Head of caudate nucleus (tissue), 42 donors: Measurements from ENCODE around the gene TPH1.
"Not testable (repeated sequence)": the region's sequence is repeated elsewhere in the genome, so short reads cannot be mapped to it uniquely, and the experiment has no call there.

Source experiments
- DNase-seq, 42 donors: peaks; one replicate each; pipeline versions ENCODE4 v3.0.0 to v3.0.0-alpha.2; 2020 to 2021; ENCODE audit warnings: mixed read lengths in 7 of 42
- intact Hi-C: fragments of 100-400 bp; cut with DNase I; formaldehyde crosslinking; loops from one replicate; pipeline ENCODE4 v1.15.0; 2022

The TPH1 gene

GRCh38 chr11:18036456-18036855 is 9.6 kb downstream of the TPH1 start:
- no peak for DNase-seq

GRCh38 chr11:18027475-18027874 is 18.6 kb downstream of the TPH1 start:
- intact Hi-C loops, result no loop called here
- DNase-seq, result no peak

More at GRCh38 chr11:18036456-18036855, 9.6 kb downstream of the TPH1 start:
- intact Hi-C loops, result no loop called here

GRCh38 chr11:18022419-18022818 is 23.6 kb downstream of the TPH1 start:
- no peak for DNase-seq
- intact Hi-C loops, result no loop called here

- intact Hi-C loops, result no loop called here
- no peak for DNase-seq
These were observed 26.4 kb downstream of the TPH1 start for GRCh38 chr11:18019650-18020049.

GRCh38 chr11:18016789-18017188 is 29.3 kb downstream of the TPH1 start:
- DNase-seq, result no peak
- intact Hi-C loops, result no loop called here

- intact Hi-C loops, result loop anchor here (5.0 kb wide), 1 partner anchor 92 kb away; the partner anchor contains the start of gene SAAL1
These were observed 31.2 kb downstream of the TPH1 start for GRCh38 chr11:18014876-18015275.

GRCh38 chr11:18013790-18014507 is 32.1 kb downstream of the TPH1 start:
- intact Hi-C loops, result loop anchor here (5.0 kb wide), 1 partner anchor 93 kb away; the partner anchor contains the start of gene SAAL1

More at GRCh38 chr11:18014876-18015275, 31.2 kb downstream of the TPH1 start:
- peak in 7 of 42 donors; percentile 18 to 52 (median 29) for DNase-seq

GRCh38 chr11:18012906-18013781 is 32.9 kb downstream of the TPH1 start, which contains the start of gene SERGEF:
Gene SERGEF, minus strand, starts transcription at chr11:18013047. Its CDS starts 37 bp downstream, at chr11:18013010.
- intact Hi-C loops, result loop anchor here (5.0 kb wide), 1 partner anchor 94 kb away; the partner anchor contains the start of gene SAAL1
- DNase-seq, result peak; percentile 35 to 94 (median 84)

More at GRCh38 chr11:18013790-18014507, 32.1 kb downstream of the TPH1 start:
- DNase-seq, result peak in 8 of 42 donors; percentile 3 to 48 (median 14)

- intact Hi-C loops, result loop anchor here (5.0 kb wide), 1 partner anchor 95 kb away; the partner anchor contains the start of gene SAAL1
- DNase-seq, result peak in 40 of 42 donors; percentile 10 to 64 (median 34)
These were observed 33.8 kb downstream of the TPH1 start for GRCh38 chr11:18012122-18012905.

GRCh38 chr11:18011633-18012032 is 34.4 kb downstream of the TPH1 start:
- DNase-seq, result peak in 25 of 42 donors; percentile 8 to 55 (median 29)
- intact Hi-C loops, result loop anchor here (5.0 kb wide), 1 partner anchor 96 kb away; the partner anchor contains the start of gene SAAL1

GRCh38 chr11:18010977-18011586 is 35.0 kb downstream of the TPH1 start:
- DNase-seq, result no peak
- intact Hi-C loops, result loop anchor here (5.0 kb wide), 1 partner anchor 96 kb away; the partner anchor contains the start of gene SAAL1

- intact Hi-C loops, result loop anchor here (5.0 kb wide), 1 partner anchor 97 kb away; the partner anchor contains the start of gene SAAL1
These were observed 35.9 kb downstream of the TPH1 start for GRCh38 chr11:18010121-18010670.

GRCh38 chr11:18005376-18006129 is 40.5 kb downstream of the TPH1 start:
- no peak for DNase-seq
- intact Hi-C loops, result no loop called here

More at GRCh38 chr11:18010121-18010670, 35.9 kb downstream of the TPH1 start:
- no peak for DNase-seq

- peak in 22 of 42 donors; percentile 15 to 88 (median 46) for DNase-seq
- intact Hi-C loops, result no loop called here
These were observed 44.9 kb downstream of the TPH1 start for GRCh38 chr11:18001191-18001590.

- DNase-seq, result no peak
- intact Hi-C loops, result no loop called here
These were observed 45.3 kb downstream of the TPH1 start for GRCh38 chr11:18000760-18001159.

- DNase-seq, intact Hi-C loops: not testable (repeated sequence)
These were observed 45.9 kb downstream of the TPH1 start for GRCh38 chr11:18000128-18000527.
